Left forelimb (tissue), 1 donor: ENCODE data around the gene GAK.

ENCODE experiments used
- DNase-seq: peaks from one replicate; pipeline ENCODE4 v3.0.0-alpha.2; 2018; ENCODE audit warnings: low spot score

The GAK gene

GRCh38 chr4:869776-870175 is 62.3 kb downstream of the GAK start:
- no peak for DNase-seq

- no peak for DNase-seq
These were observed 63.7 kb downstream of the GAK start for GRCh38 chr4:868421-868820.

- no peak for DNase-seq
These were observed 64.4 kb downstream of the GAK start for GRCh38 chr4:867526-868250.

GRCh38 chr4:866761-867390 is 65.2 kb downstream of the GAK start:
- DNase-seq, result no peak

GRCh38 chr4:866068-866760 is 65.9 kb downstream of the GAK start:
- DNase-seq, result no peak

GRCh38 chr4:865572-865971 is 66.5 kb downstream of the GAK start:
- no peak for DNase-seq

GRCh38 chr4:865121-865465 is 67.0 kb downstream of the GAK start:
- DNase-seq, result no peak

GRCh38 chr4:864456-865120 is 67.5 kb downstream of the GAK start:
- no peak for DNase-seq

GRCh38 chr4:860561-860960 is 71.6 kb downstream of the GAK start:
- DNase-seq, result no peak

GRCh38 chr4:859496-859895 is 72.6 kb downstream of the GAK start:
- no peak for DNase-seq

GRCh38 chr4:858831-859451 is 73.2 kb downstream of the GAK start:
- no peak for DNase-seq

GRCh38 chr4:858041-858481 is 74.1 kb downstream of the GAK start:
- DNase-seq, result no peak

- DNase-seq, result no peak
These were observed 74.7 kb downstream of the GAK start for GRCh38 chr4:857461-857860.

GRCh38 chr4:856225-856901 is 75.8 kb downstream of the GAK start:
- no peak for DNase-seq

- DNase-seq, result no peak
These were observed 76.3 kb downstream of the GAK start for GRCh38 chr4:855880-856224.

- DNase-seq, result no peak
These were observed 77.8 kb downstream of the GAK start for GRCh38 chr4:854356-854755.

- DNase-seq, result no peak
These were observed 78.7 kb downstream of the GAK start for GRCh38 chr4:853416-853781.

GRCh38 chr4:851701-852430 is 80.2 kb downstream of the GAK start:
- DNase-seq, result no peak

- DNase-seq, result no peak
These were observed 81.7 kb downstream of the GAK start for GRCh38 chr4:850323-850945.

GRCh38 chr4:849478-850175 is 82.5 kb downstream of the GAK start:
- no peak for DNase-seq
